H7 (cell line): ENCODE results near the gene NFIA. TPM values are rescaled to one million over a fixed set of nuclear protein-coding genes. Genes with fewer than 3 reads are reported as not detected.

Experiments used
- DNase-seq: peaks from one replicate; pipeline ENCODE4 v3.0.0; 2012
- H3K27me3 ChIP-seq: 2 replicates; pipeline ENCODE4 v1.6.0; 2011; ENCODE audit warnings: mild to moderate bottlenecking, low read length; ENCODE audit not compliant: control insufficient read depth, insufficient read depth
- H3K36me3 ChIP-seq: replicated peaks from 2 replicates; pipeline ENCODE4 v1.5.1; 2011; ENCODE audit warnings: low read length; ENCODE audit not compliant: control insufficient read depth, insufficient read depth
- H3K4me3 ChIP-seq: 2 replicates; pipeline ENCODE4 v1.5.1; 2011; ENCODE audit warnings: low read depth, mild to moderate bottlenecking, control low read depth, low read length, moderate library complexity; ENCODE audit not compliant: insufficient read depth
- total RNA-seq: library from RNA; depleted of rRNA; stranded (reverse); fragments of >200 nt; shearing (Covaris generic); gene quantifications from 2 replicates; pipeline ENCODE4 v1.2.3, GENCODE V29; 2014

The NFIA gene
- total RNA-seq, 1 experiment from 2014 or later: 11.3 TPM

GRCh38 chr1:61149010-61149860 lies 66.9 kb downstream of the NFIA start:
- no peak for DNase-seq
- no peaks in the 10 kb centered on the region for H3K36me3 ChIP-seq
- no peak overlapping the region for H3K4me3 ChIP-seq
- H3K27me3 ChIP-seq: no peaks in the 10 kb centered on the region; the same call in 1 of the 2 replicates

- DNase-seq: no peak
- H3K27me3 ChIP-seq: no peaks in the 10 kb centered on the region; the same call in 1 of the 2 replicates
- H3K4me3 ChIP-seq: no peak overlapping the region
- no peaks in the 10 kb centered on the region for H3K36me3 ChIP-seq
These were observed 69.2 kb downstream of the NFIA start for GRCh38 chr1:61151565-61151964.

DNA sequence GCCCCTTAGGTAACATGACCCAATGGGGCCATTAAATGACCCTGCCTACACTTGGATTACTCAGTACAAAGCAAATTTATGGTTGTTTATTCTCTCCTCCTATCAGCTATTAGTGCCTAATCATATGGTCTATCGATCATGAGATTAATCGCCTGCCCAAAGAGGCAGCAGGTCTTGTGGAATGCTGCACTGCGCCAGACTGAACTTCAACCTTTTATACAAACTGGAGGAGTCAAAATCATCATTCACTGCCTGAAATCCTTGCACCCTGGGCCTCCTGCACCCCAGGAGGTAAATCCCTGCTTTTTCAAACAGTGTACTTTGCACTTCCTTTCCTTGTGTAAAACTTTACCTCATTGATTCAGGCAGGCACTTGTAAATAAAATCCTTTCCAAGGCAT lies 69.7 kb downstream of the NFIA start:
- no peak for DNase-seq
- Histone ChIP-seq H3K36me3 (no peaks in the 10 kb centered on the region), H3K4me3 (no peak overlapping the region)

GRCh38 chr1:61152469-61153105 lies 70.2 kb downstream of the NFIA start:
- Histone ChIP-seq H3K36me3 (no peaks in the 10 kb centered on the region), H3K27me3 (no peaks in the 10 kb centered on the region; the same call in 1 of the 2 replicates), H3K4me3 (no peak overlapping the region)
- DNase-seq: no peak

More for the DNA sequence above, 69.7 kb downstream of the NFIA start:
- no peaks in the 10 kb centered on the region; the same call in 1 of the 2 replicates for H3K27me3 ChIP-seq

DNA sequence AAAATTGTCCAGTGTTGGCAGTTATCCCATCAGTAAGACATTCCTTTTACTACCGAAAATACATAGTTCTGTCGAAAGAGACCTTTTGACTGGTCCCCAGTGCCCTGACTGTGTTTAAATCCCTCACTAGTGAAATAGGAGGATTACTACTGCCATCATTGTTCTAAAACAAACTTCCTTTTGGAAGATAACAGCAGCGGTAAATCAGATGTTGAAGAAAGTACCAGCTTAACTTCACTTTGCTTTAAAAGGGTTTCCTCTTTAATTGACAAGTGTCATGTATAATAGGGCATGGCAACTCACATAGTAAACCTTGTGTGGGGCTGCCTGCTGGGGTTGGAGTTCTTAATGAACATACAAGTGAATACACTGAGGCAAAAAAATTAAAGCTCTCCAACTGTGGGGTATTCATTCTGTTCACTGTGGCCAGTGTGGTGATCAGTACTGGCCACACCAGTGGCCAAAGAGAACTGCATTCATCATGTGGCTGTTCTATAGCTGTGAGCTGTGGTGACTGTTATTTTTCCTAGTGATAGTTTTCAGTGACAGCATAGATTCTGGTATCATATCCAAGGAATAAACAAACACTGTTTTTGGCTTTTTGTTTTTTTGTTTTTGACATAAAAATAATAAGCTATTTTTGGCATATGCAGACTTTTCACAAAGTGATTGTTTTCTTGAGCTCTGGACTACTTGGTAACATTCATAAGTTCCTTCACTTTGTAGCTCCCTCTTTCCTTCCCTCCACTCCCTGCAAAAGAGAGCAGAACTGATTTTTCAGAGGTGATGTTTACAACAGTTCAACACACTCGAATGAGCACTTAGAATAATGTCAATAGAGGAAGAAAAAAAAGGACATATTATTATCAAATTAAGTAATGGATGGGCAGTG lies 74.5 kb downstream of the NFIA start:
- Histone ChIP-seq H3K4me3 (no peak overlapping the region), H3K36me3 (no peaks in the 10 kb centered on the region), H3K27me3 (no peaks in the 10 kb centered on the region)
- no peak for DNase-seq

GRCh38 chr1:61157468-61157987 lies 75.2 kb downstream of the NFIA start:
- no peaks in the 10 kb centered on the region for H3K27me3 ChIP-seq
- no peak overlapping the region for H3K4me3 ChIP-seq
- no peak for DNase-seq
- no peaks in the 10 kb centered on the region for H3K36me3 ChIP-seq

GRCh38 chr1:61158591-61158990 lies 76.2 kb downstream of the NFIA start:
- H3K4me3 ChIP-seq: no peak overlapping the region
- no peaks in the 10 kb centered on the region for H3K36me3 ChIP-seq
- DNase-seq: no peak
- no peaks in the 10 kb centered on the region for H3K27me3 ChIP-seq

GRCh38 chr1:61160526-61160925 lies 78.2 kb downstream of the NFIA start:
- H3K36me3 ChIP-seq: no peaks in the 10 kb centered on the region
- no peaks in the 10 kb centered on the region for H3K27me3 ChIP-seq
- H3K4me3 ChIP-seq: no peak overlapping the region
- DNase-seq: no peak

- DNase-seq: no peak
- no peak overlapping the region for H3K4me3 ChIP-seq
- no peaks in the 10 kb centered on the region for H3K36me3 ChIP-seq
- H3K27me3 ChIP-seq: no peaks in the 10 kb centered on the region
These were observed 80.3 kb downstream of the NFIA start for GRCh38 chr1:61162520-61163258.

- no peak for DNase-seq
- Histone ChIP-seq H3K4me3 (no peak overlapping the region), H3K36me3 (no peaks in the 10 kb centered on the region), H3K27me3 (no peaks in the 10 kb centered on the region)
These were observed 81.0 kb downstream of the NFIA start for GRCh38 chr1:61163355-61163754.

GRCh38 chr1:61165402-61165801 lies 83.0 kb downstream of the NFIA start:
- no peak for DNase-seq
- Histone ChIP-seq H3K4me3 (no peak overlapping the region), H3K36me3 (no peaks in the 10 kb centered on the region), H3K27me3 (no peaks in the 10 kb centered on the region)

GRCh38 chr1:61167309-61167708 lies 84.9 kb downstream of the NFIA start:
- no peaks in the 10 kb centered on the region for H3K27me3 ChIP-seq
- H3K36me3 ChIP-seq: no peaks in the 10 kb centered on the region
- no peak for DNase-seq
- H3K4me3 ChIP-seq: no peak overlapping the region

GRCh38 chr1:61169045-61169444 lies 86.7 kb downstream of the NFIA start:
- no peak for DNase-seq
- Histone ChIP-seq H3K36me3 (no peaks in the 10 kb centered on the region), H3K4me3 (no peak overlapping the region), H3K27me3 (no peaks in the 10 kb centered on the region)

DNA sequence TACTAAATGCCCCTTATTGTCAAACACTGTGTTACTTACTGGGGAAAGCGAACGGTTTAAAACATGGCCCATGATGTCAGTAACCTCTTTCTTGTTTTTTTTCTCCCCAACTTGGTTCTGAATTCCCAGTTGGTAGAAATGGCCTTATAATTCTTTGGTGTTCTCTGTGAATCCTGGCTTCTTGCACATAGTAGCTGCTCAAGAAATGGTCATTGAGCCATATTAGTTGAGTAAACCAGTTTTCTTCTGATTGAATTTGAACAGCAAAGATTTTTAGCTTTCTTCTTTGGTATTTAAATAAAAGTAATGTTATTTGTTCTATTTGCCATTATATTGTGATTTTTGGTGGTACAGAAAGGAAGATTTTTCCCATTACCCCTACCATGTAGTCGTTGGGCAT lies 87.3 kb downstream of the NFIA start:
- Histone ChIP-seq H3K27me3 (no peaks in the 10 kb centered on the region), H3K4me3 (no peak overlapping the region), H3K36me3 (no peaks in the 10 kb centered on the region)
- DNase-seq: no peak
